GM18498 (cell line): ENCODE results near the gene DDX49.

Source experiments
- ATAC-seq: cut with Tn5 transposase; IDR thresholded peaks from one replicate; pipeline ENCODE4 v1.9.1; 2021; ENCODE audit warnings: mild to moderate bottlenecking, moderate library complexity; ENCODE audit not compliant: unreplicated experiment

DDX49 gene, protein sequence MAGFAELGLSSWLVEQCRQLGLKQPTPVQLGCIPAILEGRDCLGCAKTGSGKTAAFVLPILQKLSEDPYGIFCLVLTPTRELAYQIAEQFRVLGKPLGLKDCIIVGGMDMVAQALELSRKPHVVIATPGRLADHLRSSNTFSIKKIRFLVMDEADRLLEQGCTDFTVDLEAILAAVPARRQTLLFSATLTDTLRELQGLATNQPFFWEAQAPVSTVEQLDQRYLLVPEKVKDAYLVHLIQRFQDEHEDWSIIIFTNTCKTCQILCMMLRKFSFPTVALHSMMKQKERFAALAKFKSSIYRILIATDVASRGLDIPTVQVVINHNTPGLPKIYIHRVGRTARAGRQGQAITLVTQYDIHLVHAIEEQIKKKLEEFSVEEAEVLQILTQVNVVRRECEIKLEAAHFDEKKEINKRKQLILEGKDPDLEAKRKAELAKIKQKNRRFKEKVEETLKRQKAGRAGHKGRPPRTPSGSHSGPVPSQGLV

DNA sequence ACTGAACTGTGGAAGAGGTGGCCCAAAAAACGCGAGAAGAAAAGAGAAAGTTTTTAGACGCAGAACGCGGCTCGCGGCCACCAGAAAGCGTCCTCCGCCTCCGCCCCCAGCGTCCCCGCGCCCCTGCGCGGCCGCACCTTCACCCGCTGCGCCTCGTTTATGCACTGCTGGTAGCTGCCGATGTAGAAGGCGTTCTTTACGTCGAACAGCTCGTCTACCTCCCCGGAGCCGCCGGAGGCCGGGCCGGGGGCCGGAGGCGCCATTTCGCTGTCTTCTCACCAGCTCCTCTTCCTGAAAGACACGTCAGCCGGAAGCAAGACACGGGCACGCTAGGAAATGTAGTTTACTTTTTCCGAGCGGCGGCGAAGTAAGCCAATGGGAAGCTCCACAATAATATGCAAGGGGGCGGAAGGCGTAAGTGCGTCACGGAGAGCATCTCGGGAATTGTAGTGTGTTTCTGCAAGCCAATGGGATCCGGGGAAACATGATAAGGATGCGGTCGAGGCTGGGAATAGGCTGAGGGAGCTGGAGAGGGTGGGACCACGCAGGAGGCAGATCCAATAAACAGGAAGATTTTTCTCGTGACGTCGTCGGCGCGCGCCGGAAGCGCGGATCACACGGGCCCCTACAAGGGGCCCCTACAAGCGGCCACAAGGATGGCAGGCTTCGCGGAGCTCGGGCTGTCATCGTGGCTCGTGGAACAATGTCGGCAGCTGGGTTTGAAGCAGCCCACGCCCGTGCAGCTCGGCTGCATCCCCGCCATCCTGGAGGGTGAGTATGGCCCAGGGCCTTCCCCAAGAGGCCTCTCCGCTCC, at the start of gene DDX49, which contains the start of gene COPE:
Gene DDX49 (plus strand): TSS at position 630 of the 814 bp plus-strand sequence. CDS start 27 bp downstream, at position 657.
Gene COPE (minus strand): TSS at position 302 of the 814 bp plus-strand sequence. CDS start 39 bp downstream, at position 263.
- peak; percentile 86 for ATAC-seq

DNA sequence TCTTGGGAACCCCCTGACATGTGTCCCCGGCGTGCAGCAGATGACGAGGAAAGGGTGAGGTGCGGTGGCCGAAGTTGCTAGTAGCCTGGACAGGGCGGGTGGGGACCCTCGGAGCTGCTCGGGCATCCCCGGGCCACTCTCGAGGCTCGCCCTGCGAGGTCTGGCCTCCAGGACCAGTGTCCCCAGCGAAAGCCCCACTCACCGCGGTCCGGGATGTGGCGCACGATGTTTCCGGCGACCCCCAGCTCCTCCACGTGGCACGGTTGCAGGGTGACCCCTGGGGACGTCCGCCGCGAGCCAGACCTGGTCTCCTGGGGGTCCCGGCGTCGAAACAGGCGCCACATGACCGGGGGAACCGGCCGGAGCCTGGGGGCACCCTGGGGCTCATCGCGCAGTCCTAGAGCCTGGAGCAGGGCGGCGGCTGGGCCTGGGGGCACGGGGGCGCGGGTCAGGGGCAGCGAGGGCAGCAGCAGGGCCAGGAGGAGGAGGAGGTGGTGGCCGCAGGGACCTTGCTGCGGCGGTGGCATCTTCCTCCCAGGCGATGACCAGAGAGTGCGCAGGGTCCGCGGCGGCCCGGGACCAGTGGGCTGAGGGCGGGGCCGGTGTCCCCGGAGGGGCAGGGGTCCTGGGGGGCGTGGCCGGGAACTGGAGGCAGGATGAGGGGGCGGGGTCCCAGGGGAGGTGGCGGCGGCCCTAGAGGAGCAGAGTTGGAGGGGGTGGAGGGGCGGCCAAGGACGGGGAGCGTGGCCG, 49.6 kb upstream of the DDX49 start:
- no peak for ATAC-seq

DNA sequence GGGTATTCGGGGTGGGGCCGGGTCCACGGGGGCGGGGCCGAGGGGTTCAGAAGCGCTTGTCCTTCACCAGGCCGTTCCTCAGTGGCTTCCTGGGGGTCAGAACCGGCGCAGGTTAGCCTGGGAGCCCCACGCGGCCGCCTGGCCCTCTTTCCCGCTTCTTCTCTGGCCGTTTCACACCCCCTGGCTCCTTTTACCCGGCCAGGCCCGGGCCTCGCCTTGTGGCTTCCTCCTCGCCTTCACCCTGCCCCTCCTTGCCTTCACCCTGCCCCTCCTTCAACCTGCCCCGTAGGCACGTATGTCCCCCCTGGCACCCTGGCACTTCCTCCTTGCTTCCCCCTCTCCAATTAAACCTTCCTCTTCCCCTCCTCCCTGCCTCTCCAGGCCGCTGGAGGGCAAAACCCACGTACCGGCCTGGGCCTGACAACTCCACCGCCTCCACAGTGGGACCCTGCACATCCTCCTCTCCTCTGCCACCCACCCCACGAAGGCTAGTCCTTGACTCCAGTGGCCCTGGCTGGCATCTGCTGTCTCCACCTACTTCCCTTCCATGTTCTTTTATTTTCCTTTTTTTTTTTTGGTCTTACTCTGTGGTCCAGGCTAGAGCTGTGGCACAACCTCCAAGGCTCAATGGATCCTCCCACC, 48.9 kb upstream of the DDX49 start:
- no peak for ATAC-seq

DNA sequence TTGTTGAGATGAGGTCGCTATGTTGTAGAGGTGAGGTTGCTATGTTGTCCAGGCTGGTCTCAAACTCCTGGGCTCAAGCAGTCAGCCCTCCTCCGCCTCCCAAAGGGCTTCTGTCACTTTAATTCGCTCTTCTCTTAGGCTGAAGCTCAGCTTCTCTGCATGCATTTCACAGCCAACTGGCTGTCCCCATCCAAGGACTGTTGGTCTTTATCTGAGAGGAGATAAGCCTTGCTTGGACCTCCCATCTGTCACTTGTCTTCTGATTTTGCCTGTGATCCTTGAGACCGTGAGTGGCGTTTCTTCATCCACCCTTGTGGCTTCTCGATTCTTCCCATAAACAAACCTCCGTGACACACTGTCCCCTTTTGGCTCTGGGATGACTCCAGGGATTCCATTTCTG, 48.0 kb upstream of the DDX49 start:
- ATAC-seq: no peak

DNA sequence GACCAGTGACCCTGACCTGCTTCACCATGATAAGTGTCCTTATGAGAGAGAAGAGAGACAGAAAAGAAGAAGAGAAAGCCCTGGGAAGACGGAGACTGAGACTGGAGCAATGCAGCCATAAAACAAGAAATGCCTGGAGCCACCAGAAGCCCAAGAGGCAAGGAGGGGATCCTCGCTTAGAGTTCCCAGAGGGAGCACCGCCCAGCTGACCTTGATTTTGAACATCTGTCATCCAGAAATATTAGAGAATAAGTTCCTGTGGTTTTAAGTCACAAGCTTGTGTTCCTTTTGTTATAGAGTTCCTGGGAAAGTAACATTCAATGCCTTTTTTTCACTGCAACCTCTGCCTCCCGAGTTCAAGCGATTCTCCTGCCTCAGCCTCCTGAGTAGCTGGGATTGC, 43.8 kb upstream of the DDX49 start:
- ATAC-seq: no peak

DNA sequence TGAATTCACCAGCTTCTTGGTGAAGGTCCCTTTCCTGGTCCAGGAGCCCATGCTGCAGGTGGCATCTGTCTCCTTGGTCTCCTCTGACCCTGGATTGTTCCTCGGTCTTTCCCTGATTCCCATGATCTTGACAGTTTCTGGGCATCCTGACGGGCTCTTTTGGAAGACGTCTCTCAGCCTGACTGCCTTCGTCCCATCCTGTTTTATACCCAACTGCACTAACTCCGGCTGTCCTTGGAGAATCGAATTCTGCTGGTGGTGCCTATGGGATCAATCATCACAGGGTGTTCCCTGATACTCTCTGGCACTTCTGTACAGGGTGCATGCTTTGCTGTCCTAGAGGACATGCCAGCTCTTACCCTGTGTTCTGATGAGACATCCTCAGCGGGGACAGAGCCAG, 42.6 kb upstream of the DDX49 start:
- no peak for ATAC-seq

DNA sequence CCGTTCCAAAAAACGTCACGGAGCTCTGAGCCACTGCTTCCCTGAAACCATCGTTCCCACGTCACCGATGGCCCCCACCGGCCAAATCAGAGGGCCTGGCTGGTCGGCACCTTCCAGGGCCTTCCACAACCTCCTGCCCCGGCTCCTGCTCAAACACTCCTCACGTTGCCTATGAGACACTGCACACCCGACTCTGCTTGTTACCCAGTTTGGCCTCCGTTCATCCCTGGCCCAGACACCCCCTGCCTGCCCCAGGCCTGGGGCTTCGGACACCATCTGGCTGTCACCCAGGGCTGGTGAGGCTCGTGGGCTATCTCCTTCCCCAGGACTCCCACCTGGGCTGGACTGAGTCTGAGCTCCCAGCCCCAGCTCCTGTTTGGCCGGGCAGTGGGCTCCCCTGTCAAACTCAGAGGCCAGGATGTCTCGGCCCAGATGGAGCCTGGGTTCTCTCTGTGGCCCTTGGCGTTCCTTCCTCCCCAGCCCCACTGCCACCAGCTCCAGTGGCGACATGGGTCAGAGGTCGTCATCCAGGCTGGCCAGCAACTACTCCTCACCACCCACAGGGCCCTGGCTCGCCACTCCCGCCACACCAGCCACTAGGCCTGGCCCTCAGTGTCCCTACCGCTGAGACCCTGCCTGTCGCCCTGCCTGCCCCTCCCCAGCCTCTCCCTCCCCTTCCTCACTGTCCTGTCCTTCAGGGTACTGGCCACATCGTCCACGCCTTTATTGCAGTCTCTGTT, 41.3 kb upstream of the DDX49 start:
- no peak for ATAC-seq

DNA sequence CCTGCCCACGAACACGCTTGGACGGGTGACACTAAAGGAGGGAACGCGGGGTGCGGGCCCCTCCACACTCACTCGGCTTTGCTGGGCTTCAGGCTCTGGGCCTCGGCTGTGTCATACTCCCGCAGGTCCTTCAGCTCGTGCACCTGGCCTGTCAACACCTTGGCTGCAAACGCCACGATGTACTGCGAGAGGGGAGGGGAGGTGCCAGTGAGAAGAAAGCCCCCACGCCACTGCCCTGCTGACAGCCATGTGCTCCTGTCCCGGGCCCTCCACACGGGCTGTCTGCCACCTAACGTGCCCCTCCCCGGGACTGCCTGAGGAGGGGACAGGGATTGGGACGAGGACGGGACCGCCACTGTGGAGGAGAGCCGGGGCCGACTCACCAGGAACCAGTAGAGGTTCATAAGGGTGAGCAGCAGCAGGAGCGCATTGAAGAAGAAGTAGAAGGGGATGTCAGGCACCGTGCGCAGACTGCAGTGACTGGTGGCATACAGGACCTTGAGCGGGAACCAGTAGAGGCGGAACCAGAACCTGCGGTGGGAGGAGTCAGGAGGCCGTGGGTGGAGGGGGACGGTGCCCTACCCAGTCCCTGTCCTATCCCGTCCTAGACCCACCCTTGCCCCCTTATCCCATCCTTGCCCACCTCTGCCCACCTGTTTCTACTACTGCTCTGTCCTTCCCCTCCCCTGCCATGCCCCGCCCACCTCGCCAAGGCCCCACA, 40.5 kb upstream of the DDX49 start:
- no peak for ATAC-seq

DNA sequence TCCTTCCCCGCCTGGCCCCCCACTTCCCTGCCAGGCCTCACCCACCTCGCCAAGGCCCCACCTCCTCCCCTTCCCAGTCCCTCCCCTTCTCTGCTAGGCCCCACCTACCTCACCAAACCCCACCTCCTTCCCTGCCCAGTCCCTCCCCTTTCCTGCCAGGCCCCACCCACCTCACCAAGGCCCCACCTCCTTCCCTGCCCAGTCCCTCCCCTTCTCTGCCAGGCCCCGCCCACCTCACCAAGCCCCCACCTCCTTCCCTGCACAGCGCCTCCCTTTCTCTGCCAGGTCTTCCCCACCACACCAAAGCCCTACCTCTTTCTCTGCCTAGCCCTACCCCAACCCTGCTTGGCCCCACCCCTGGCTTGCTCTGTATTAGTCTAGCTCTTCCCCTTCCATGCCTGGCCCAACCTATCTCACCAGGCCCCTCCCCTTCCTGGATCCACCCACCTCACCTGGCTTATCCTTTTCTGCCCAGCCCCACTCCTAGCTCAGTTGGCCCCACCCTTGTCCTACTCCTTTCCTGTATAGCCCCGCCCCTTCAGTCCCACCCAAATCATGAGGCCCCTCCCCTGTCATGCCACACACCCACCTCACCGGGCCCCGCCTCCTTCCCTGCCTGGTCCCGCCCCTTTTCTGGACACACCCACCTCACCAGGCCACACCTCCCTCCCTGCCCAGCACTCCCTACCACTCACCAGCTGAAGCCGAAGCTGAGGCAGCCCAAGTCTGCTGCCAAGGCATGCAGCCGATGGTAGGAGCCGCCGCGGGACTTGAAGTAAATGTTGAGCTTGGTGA, 39.7 kb upstream of the DDX49 start:
- ATAC-seq: no peak

DNA sequence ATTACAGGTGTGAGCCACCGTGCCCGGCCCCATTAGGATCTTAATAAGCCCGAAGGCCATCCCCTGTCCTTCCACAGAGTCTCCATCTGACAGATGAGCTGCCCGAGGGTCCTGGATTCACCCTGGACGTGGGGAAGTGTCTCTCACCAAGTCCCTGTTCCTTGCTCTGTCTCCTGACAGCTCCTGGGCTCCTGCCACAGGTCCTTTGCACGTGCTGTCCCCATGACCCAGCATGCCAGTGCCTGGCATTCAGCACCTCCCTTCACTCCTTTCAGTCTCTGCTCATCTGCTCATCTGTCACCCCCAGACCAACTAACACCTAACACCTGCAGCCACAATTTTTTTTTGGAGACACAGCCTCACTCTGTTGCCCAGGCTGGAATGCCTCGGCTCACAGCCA, 38.0 kb upstream of the DDX49 start:
- no peak for ATAC-seq

DNA sequence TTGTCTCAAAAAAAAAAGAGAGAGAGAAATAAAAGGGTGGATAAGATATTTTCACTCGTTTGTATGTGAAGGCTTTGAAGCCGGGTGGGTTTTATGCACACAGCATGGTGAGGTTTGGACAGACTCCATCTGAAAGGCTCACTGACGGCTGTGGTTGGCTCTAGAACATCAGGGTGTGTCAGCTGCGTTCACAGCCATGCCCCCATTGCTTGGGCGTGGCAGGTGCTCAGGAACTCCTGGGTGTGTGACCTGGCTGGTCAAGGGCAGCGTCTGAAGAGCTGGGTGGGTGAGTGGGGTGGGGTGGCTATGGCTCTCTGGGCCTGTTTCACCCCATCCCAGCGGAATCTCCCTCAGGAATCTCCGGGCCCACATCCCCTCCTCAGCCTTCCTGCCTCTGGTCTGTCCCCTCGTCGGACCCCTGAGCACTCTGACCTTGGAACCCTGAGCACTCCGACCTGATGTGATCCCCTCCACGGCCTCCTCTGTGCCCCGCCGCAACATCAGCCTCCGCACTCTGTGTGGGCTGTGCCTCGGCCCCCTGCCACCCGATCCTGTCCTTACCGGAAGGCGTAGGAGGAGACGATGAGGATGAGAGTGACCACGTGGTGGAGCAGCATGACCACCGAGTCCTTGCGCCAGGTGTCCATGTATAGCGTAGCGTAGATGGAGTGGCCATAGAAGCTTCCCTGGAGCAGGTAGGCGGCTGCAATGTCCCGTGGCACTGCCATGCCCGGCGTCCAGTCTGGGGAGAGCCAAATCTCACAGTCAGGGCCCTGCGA, 35.8 kb upstream of the DDX49 start:
- ATAC-seq: no peak

DNA sequence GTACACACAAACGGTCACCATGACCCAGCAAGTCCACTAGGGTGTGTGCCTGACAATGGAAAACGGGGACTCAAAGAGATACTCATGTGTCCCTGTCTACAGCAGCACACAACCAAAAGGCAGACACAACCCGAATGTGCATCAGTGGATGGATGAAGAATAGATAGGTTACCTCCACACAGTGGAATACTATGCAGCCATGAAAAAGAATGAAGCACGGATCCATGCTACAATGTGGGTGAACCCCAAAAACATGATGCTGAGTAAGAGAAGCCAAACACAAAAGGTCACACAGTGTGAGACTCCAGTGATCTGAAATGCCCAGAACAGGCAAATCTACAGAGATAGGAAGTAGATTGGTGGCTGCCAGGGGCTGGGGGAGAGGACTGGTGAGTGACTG, 32.5 kb upstream of the DDX49 start:
- ATAC-seq: no peak

DNA sequence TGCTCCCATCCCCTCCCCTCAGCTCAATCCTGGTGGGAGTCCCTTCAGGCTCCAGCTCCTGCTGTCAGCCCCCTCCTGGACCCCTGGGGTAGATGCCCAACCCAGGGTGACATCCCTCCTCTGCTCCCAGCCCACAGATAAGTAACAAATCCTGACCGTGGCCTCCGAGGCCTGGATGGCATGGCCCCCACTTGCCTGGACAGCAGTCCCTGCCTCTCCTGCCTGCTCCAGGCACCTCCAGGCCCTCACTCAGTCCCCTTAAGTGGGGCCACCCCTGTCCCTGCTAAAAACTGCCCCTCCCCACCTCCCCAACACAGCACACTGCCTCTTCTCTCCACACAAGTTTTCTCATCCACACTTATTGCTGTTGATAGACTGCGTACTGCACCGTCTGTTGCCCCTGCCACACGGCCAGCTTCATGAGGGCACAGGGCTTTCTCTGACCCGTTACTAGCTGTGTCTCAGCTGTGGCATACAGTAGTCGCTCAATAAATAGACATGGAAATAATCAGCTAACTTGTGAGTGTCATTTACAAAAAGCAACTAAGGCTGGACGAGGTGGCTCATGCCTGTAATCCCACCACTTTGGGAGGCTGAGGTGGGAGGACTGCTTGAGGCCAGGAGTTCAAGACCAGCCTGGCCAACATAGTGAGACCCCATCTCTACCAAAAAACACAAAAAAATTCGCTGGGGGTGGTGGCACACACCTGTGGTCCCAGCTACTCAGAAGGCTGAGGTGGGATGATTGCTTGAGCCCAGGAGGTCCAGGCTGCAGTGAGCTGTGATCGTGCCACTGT, 29.4 kb upstream of the DDX49 start:
- ATAC-seq: no peak

DNA sequence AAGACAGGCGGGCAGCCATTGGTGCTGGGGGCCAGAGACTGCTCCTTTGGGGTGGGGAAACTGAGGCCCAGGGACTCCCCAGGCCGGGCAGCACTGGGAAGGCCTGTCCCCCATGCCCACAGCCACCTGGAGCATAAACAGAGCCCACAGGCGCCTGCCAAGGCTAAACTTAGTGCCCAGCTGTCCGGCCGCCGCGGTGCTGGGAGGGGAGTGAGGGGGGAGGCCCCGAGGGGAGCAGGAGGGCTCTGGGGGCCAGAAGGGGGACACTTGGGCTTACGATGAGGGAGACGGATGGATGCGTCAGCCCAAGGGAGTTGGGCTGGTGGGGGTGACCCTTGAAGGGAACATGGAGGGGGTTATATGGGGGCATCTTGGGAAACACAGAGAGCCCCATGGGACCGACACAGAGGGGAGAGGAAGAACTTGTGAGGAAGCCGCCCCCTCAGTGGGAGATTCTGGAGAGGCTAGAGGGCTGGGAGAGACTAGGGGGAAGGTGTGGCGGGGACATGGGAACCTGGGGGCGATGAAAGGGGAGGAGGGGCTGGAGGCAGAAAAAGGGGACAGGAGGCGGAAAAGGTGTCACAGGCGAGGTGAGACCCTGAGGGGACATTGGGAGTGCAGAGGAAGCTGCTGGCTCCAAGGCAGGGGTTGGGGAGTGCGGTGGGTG, 25.8 kb upstream of the DDX49 start:
- ATAC-seq: no peak

DNA sequence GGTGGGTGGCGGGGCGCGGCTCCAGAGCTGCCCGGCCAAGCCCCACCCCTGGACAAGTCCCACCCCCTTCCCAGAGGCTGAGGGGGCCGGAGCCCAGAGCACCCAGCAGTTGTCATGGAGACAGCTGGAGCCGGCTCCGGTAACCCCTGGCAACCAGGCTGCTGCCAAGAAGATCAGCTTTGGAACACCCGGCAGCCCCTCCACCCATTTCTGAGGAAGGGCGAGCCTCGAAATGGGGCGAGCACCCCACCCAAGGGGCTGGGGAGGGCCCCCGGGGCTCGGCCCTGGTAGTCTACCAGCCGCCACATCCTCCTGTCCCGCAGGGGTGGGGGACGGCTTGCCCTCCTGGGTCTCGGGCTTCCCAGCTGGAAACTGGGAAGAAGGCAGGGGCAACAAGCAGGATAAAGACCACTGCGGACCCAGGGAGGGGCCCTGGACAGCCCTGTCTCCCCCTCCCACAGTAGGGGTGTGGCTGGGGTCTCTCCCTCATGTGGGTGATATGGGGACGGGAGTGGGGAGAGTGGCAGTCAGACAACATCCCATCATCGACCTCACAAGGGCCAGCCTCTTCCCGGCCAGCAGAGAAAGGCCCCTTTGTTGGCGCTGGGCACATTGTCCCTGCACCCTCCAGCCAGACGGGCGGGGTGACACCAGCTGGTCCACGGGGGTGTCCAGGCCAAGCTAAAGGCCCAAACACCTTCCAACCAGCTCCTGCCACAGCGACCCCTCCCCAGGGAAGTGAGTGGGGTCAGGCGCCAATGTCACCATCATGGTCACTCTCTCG, 25.1 kb upstream of the DDX49 start:
- ATAC-seq: no peak
